ENCODE results near the gene TEK.

- TF ChIP-seq SIN3A (IDR thresholded peaks at IDR 0.05; ENCODE audit: low read depth, low read length) (no peak), CBX3 (IDR thresholded peaks at IDR 0.05; ENCODE audit: borderline replicate concordance, low read depth) (no peak)
These were observed 79.4 kb downstream of the TEK start for GRCh38 chr9:27188426-27188825.

All from GM12878 (cell line).